Measurements from ENCODE around the gene LIMCH1. TPM values are rescaled to one million over a fixed set of nuclear protein-coding genes. Genes with fewer than 3 reads are reported as not detected.

Gene LIMCH1
- total RNA-seq, 5 donors from 2014 or later (not counting 1 experiment from before 2014, with no cell fraction given) = 0.15 to 0.38 (median 0.30) TPM

DNA sequence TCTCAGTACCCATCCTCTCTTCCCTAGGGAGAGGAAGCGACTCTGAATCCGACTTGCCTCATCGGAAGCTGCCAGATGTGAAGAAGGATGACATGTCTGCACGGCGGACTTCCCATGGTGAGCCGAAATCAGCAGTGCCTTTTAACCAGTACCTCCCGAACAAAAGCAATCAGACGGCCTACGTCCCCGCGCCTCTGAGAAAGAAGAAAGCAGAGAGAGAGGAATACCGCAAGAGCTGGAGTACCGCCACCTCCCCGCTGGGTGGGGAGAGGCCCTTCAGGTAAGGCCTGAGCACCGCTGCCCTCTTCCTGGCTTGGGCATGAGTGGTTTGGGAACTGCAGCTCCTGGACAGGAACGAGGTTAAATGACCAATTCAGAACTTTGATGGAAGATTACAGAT is 81.2 kb downstream of the LIMCH1 start:
- H3K9me3 ChIP-seq = no peaks in the 10 kb centered on the region
- Mint-ChIP-seq H3K9me3 (no peaks in the 10 kb centered on the region), H3K36me3 (no peaks in the 10 kb centered on the region), H3K27ac (no peak overlapping the region), H3K4me3 (no peak overlapping the region), H3K27me3 (peaks cover 6 to 15% of the 10 kb centered on the region in 2 donors), H3K4me1 (no peaks in the 10 kb centered on the region)
- H3K27me3 ChIP-seq (replicated peaks in 1 of 2; ENCODE audit: control insufficient read depth in 2 of 2, extremely low read depth in 1 of 2, insufficient read depth in 2 of 2, low read length in 1 of 2) = no peaks in the 10 kb centered on the region
- H3K4me1 ChIP-seq (ENCODE audit: control insufficient read depth in 1 of 2, extremely low read depth in 1 of 2, insufficient read depth in 2 of 2, low read length in 2 of 2) = no peaks in the 10 kb centered on the region
- ChIA-PET POLR2A (interaction anchor here in 1 of 2 donors (0.5 kb wide), 1 partner anchor 800 kb away, joined by 7 read pairs; no protein-coding TSS in a partner anchor), CTCF (no interaction called here)
- DNase-seq (no peak), ATAC-seq (replicated peaks in 1 of 4) (no peak)
- 89% methylated on average over 15 of the region's 16 CpGs for WGBS (ENCODE audit: insufficient coverage)
- H3K4me3 ChIP-seq (ENCODE audit: control insufficient read depth in 1 of 2, extremely low read depth in 1 of 2, low read length in 1 of 2) = no peak overlapping the region
- H3K36me3 ChIP-seq (ENCODE audit: control insufficient read depth in 2 of 2, extremely low read depth in 1 of 2, insufficient read depth in 1 of 2, low read length in 1 of 2) = no peaks in the 10 kb centered on the region
- no peak overlapping the region for H3K27ac ChIP-seq (ENCODE audit: low read length)

DNA sequence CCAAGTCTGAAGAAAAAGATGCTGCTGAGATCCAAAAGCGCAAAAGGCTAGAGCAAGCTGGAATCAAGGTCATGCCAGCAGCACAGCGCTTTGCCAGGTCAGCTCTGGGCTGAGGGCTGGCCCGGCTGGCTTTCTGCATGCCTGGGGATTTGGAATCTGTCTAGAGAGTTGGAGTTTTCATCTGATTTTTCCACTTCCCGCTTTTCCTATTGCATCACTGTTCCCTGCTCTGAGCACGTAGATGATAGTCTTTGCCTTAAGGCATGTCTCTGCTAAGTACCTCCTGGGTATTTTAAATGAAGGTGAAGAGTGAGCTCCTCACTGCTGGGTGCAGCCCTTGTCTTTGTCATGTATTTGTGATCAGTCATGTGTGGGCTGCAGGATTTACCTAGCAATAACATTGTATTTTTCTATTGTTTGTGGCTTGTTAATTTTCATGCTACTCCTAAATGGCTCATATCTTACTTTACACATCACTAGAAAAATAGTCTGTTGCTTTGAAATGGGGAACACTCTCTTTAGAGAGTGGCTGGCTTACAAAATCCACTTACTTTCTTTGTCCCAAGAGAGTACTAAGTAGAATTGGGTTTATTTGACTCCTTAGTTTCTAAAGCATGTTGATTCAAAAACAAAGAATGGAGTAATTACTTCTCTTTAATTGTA is 82.8 kb downstream of the LIMCH1 start:
- no peaks in the 10 kb centered on the region for H3K4me1 ChIP-seq (ENCODE audit: control insufficient read depth in 1 of 2, extremely low read depth in 1 of 2, insufficient read depth in 2 of 2, low read length in 2 of 2)
- H3K27me3 ChIP-seq (replicated peaks in 1 of 2; ENCODE audit: control insufficient read depth in 2 of 2, extremely low read depth in 1 of 2, insufficient read depth in 2 of 2, low read length in 1 of 2) = no peaks in the 10 kb centered on the region
- Mint-ChIP-seq H3K27me3 (peaks cover 6 to 15% of the 10 kb centered on the region in 2 donors), H3K9me3 (no peaks in the 10 kb centered on the region), H3K4me1 (no peaks in the 10 kb centered on the region), H3K27ac (no peak overlapping the region), H3K4me3 (no peak overlapping the region), H3K36me3 (no peaks in the 10 kb centered on the region)
- WGBS (ENCODE audit: insufficient coverage) = 92% methylated on average over 3 of the region's 5 CpGs
- ATAC-seq (replicated peaks in 1 of 4) = no peak
- DNase-seq = no peak
- CTCF ChIA-PET = no interaction called here
- no peak overlapping the region for H3K4me3 ChIP-seq (ENCODE audit: control insufficient read depth in 1 of 2, extremely low read depth in 1 of 2, low read length in 1 of 2)
- no peaks in the 10 kb centered on the region for H3K9me3 ChIP-seq
- POLR2A ChIA-PET = no interaction called here
- no peaks in the 10 kb centered on the region for H3K36me3 ChIP-seq (ENCODE audit: control insufficient read depth in 2 of 2, extremely low read depth in 1 of 2, insufficient read depth in 1 of 2, low read length in 1 of 2)
- H3K27ac ChIP-seq (ENCODE audit: low read length) = no peak overlapping the region

DNA sequence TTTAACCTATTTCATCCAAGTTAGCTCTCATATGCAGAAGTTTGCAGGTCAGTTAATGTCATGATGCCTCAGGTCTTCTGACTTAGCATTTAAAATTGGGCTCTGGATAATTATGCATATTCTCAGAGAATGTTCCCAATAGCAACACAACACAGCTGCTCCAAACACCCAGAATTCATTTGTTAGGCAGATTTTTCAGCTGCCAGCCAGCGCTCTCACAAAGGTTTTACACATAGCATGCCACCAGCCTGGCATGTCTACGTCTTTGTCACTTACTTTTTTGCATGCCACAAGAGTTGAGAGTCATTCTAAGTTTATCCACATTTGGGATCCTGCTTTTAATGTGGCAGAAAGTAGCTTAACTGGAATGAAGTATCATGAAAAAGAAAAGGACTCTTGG is 84.8 kb downstream of the LIMCH1 start:
- CTCF ChIA-PET = no interaction called here
- Histone ChIP-seq H3K9me3 (no peaks in the 10 kb centered on the region), H3K36me3 (ENCODE audit: control insufficient read depth in 2 of 2, extremely low read depth in 1 of 2, insufficient read depth in 1 of 2, low read length in 1 of 2) (no peaks in the 10 kb centered on the region), H3K27me3 (replicated peaks in 1 of 2; ENCODE audit: control insufficient read depth in 2 of 2, extremely low read depth in 1 of 2, insufficient read depth in 2 of 2, low read length in 1 of 2) (no peaks in the 10 kb centered on the region), H3K4me3 (ENCODE audit: control insufficient read depth in 1 of 2, extremely low read depth in 1 of 2, low read length in 1 of 2) (no peak overlapping the region), H3K4me1 (ENCODE audit: control insufficient read depth in 1 of 2, extremely low read depth in 1 of 2, insufficient read depth in 2 of 2, low read length in 2 of 2) (no peaks in the 10 kb centered on the region), H3K27ac (ENCODE audit: low read length) (no peak overlapping the region)
- Mint-ChIP-seq H3K9me3 (no peaks in the 10 kb centered on the region), H3K27me3 (peaks cover 4 to 11% of the 10 kb centered on the region in 2 donors), H3K27ac (no peak overlapping the region), H3K4me3 (no peak overlapping the region), H3K4me1 (no peaks in the 10 kb centered on the region), H3K36me3 (no peaks in the 10 kb centered on the region)
- DNase-seq (no peak), ATAC-seq (replicated peaks in 1 of 4) (no peak)
- POLR2A ChIA-PET = no interaction called here
- 85% methylated on average over 2 of the region's 2 CpGs for WGBS (ENCODE audit: insufficient coverage)

DNA sequence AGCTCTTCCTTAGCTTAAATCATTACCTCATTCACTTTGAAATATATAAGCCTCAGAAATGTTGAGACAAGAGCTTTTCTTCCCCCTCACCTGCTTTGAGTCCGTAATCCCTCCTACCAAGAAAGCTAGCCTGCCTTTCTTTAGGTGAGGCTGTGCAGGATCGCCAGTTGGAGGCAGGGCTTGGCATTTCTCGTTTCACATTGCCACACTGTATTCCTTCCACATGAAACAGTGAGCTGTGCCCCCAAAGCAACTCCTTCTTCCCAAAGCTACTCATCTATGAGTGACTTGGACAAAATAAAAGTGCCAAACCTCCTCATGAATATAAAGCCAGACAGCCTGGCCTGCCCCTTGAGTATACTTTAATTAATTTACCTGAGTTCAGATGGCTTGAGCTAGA is 86.8 kb downstream of the LIMCH1 start:
- Histone ChIP-seq H3K4me3 (ENCODE audit: control insufficient read depth in 1 of 2, extremely low read depth in 1 of 2, low read length in 1 of 2) (no peak overlapping the region), H3K4me1 (ENCODE audit: control insufficient read depth in 1 of 2, extremely low read depth in 1 of 2, insufficient read depth in 2 of 2, low read length in 2 of 2) (no peaks in the 10 kb centered on the region), H3K36me3 (ENCODE audit: control insufficient read depth in 2 of 2, extremely low read depth in 1 of 2, insufficient read depth in 1 of 2, low read length in 1 of 2) (no peaks in the 10 kb centered on the region), H3K9me3 (no peaks in the 10 kb centered on the region), H3K27me3 (replicated peaks in 1 of 2; ENCODE audit: control insufficient read depth in 2 of 2, extremely low read depth in 1 of 2, insufficient read depth in 2 of 2, low read length in 1 of 2) (no peaks in the 10 kb centered on the region), H3K27ac (ENCODE audit: low read length) (no peak overlapping the region)
- no peak for DNase-seq
- CTCF ChIA-PET = no interaction called here
- WGBS (ENCODE audit: insufficient coverage) = 83% methylated on average over 2 of the region's 3 CpGs
- peaks cover 0 to 7% of the 10 kb centered on the region in 2 donors for H3K27me3 Mint-ChIP-seq
- POLR2A ChIA-PET = no interaction called here
- no peak overlapping the region for H3K27ac Mint-ChIP-seq
- no peaks in the 10 kb centered on the region for H3K36me3 Mint-ChIP-seq
- H3K4me1 Mint-ChIP-seq = no peaks in the 10 kb centered on the region
- no peak overlapping the region for H3K4me3 Mint-ChIP-seq
- ATAC-seq (replicated peaks in 1 of 4) = no peak
- H3K9me3 Mint-ChIP-seq = no peaks in the 10 kb centered on the region

DNA sequence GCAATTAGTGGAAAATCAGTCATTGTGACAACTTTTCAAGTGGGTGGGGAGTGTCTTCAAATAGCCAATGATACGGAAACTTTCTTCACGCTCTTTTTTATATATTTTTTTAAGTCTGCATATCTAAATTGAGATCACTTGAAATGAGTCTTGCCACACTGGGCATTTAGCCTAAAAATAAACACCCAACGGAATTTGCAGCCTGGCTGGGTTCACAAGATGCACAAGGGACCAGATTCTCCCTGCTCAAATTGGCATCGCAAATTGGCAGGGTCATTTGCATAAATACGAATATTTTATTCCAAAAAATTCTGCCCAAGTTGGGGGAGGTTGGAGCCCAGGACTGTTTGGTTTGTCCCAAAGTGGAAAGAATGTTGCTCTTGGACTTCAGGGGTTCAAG is 87.6 kb downstream of the LIMCH1 start:
- DNase-seq (no peak), ATAC-seq (replicated peaks in 1 of 4) (no peak)
- no peak overlapping the region for H3K4me3 ChIP-seq (ENCODE audit: control insufficient read depth in 1 of 2, extremely low read depth in 1 of 2, low read length in 1 of 2)
- H3K36me3 Mint-ChIP-seq = no peaks in the 10 kb centered on the region
- H3K4me1 ChIP-seq (ENCODE audit: control insufficient read depth in 1 of 2, extremely low read depth in 1 of 2, insufficient read depth in 2 of 2, low read length in 2 of 2) = no peaks in the 10 kb centered on the region
- no peaks in the 10 kb centered on the region for H3K9me3 ChIP-seq
- H3K9me3 Mint-ChIP-seq = no peaks in the 10 kb centered on the region
- no peak overlapping the region for H3K27ac Mint-ChIP-seq
- POLR2A ChIA-PET = no interaction called here
- CTCF ChIA-PET = no interaction called here
- H3K27me3 ChIP-seq (replicated peaks in 1 of 2; ENCODE audit: control insufficient read depth in 2 of 2, extremely low read depth in 1 of 2, insufficient read depth in 2 of 2, low read length in 1 of 2) = no peaks in the 10 kb centered on the region
- no peaks in the 10 kb centered on the region for H3K4me1 Mint-ChIP-seq
- H3K27me3 Mint-ChIP-seq = peaks cover 0 to 7% of the 10 kb centered on the region in 2 donors
- no peak overlapping the region for H3K4me3 Mint-ChIP-seq
- H3K36me3 ChIP-seq (ENCODE audit: control insufficient read depth in 2 of 2, extremely low read depth in 1 of 2, insufficient read depth in 1 of 2, low read length in 1 of 2) = no peaks in the 10 kb centered on the region
- no peak overlapping the region for H3K27ac ChIP-seq (ENCODE audit: low read length)
- 93% methylated on average over 3 of the region's 5 CpGs for WGBS (ENCODE audit: insufficient coverage)

DNA sequence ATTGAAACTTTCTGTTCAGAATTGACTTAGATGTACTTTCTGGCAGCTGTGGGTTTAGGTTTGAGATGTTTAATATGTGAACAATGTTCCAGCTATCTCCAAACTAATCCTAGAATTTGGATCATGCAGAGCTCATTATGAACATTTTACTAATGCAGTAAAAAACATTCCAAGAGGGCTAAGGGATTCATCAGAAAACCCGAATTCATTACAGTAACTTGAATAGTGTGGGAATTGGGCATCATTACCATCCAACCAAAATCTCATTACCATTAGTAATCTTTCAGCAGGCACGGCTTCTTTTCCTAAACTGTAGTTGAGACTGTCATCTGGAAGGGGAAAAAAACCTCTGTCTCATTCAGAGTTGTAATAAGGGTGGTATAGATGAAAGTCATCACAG is 91.0 kb downstream of the LIMCH1 start:
- no peak overlapping the region for H3K4me3 Mint-ChIP-seq
- no peak for DNase-seq
- no peaks in the 10 kb centered on the region for H3K27me3 ChIP-seq (replicated peaks in 1 of 2; ENCODE audit: control insufficient read depth in 2 of 2, extremely low read depth in 1 of 2, insufficient read depth in 2 of 2, low read length in 1 of 2)
- H3K27ac ChIP-seq (ENCODE audit: low read length) = no peak overlapping the region
- no peak for ATAC-seq (replicated peaks in 1 of 4)
- no peaks in the 10 kb centered on the region for H3K4me1 Mint-ChIP-seq
- no peaks in the 10 kb centered on the region for H3K36me3 Mint-ChIP-seq
- CTCF ChIA-PET = interaction anchor here in 1 of 2 donors (0.6 kb wide), 1 partner anchor 406 kb away, joined by 3 read pairs; no protein-coding TSS in a partner anchor
- H3K36me3 ChIP-seq (ENCODE audit: control insufficient read depth in 2 of 2, extremely low read depth in 1 of 2, insufficient read depth in 1 of 2, low read length in 1 of 2) = no peaks in the 10 kb centered on the region
- H3K9me3 Mint-ChIP-seq = no peaks in the 10 kb centered on the region
- no peaks in the 10 kb centered on the region for H3K4me1 ChIP-seq (ENCODE audit: control insufficient read depth in 1 of 2, extremely low read depth in 1 of 2, insufficient read depth in 2 of 2, low read length in 2 of 2)
- no peaks in the 10 kb centered on the region for H3K27me3 Mint-ChIP-seq
- WGBS (ENCODE audit: insufficient coverage) = no CpG with 5 or more reads among the region's 2 CpGs
- no peaks in the 10 kb centered on the region for H3K9me3 ChIP-seq
- no peak overlapping the region for H3K4me3 ChIP-seq (ENCODE audit: control insufficient read depth in 1 of 2, extremely low read depth in 1 of 2, low read length in 1 of 2)
- no peak overlapping the region for H3K27ac Mint-ChIP-seq
- POLR2A ChIA-PET = no interaction called here

DNA sequence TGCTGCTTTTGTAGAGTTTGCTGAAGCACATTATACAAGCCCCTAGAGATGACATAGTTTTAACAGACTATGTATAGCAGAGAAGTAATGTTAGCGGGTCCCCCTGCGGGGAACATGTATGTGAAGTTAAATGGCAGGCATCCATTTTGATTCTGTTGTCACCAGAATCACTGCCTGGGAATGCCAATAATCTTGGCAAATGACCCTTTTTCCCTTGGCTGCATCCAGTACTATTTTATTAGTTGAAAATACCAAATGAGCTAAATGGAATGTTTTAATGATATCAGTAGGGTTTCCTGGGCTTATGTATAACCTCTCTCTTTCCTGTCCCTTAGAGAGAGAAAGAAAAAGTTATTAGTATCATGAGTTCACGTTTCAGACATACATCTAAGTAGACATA is 93.6 kb downstream of the LIMCH1 start:
- Mint-ChIP-seq H3K36me3 (no peaks in the 10 kb centered on the region), H3K27me3 (no peaks in the 10 kb centered on the region), H3K4me1 (no peaks in the 10 kb centered on the region), H3K4me3 (no peak overlapping the region), H3K27ac (no peak overlapping the region), H3K9me3 (no peaks in the 10 kb centered on the region)
- no peaks in the 10 kb centered on the region for H3K4me1 ChIP-seq (ENCODE audit: control insufficient read depth in 1 of 2, extremely low read depth in 1 of 2, insufficient read depth in 2 of 2, low read length in 2 of 2)
- no peak overlapping the region for H3K4me3 ChIP-seq (ENCODE audit: control insufficient read depth in 1 of 2, extremely low read depth in 1 of 2, low read length in 1 of 2)
- no peak overlapping the region for H3K27ac ChIP-seq (ENCODE audit: low read length)
- ChIA-PET CTCF (no interaction called here), POLR2A (no interaction called here)
- H3K27me3 ChIP-seq (replicated peaks in 1 of 2; ENCODE audit: control insufficient read depth in 2 of 2, extremely low read depth in 1 of 2, insufficient read depth in 2 of 2, low read length in 1 of 2) = no peaks in the 10 kb centered on the region
- ATAC-seq (replicated peaks in 1 of 4) (no peak), DNase-seq (no peak)
- no peaks in the 10 kb centered on the region for H3K36me3 ChIP-seq (ENCODE audit: control insufficient read depth in 2 of 2, extremely low read depth in 1 of 2, insufficient read depth in 1 of 2, low read length in 1 of 2)
- no peaks in the 10 kb centered on the region for H3K9me3 ChIP-seq
- whole genome bisulfite sequencing (ENCODE audit: insufficient coverage) = 100% methylated on average over 2 of the region's 3 CpGs
